Stimulated activated CD4-positive, alpha-beta T cell treated with anti-CD3 and anti-CD28 coated beads, Interleukin-1b, Interleukin-23, amount 100 ng/mL, for 48 hours (primary cell): ENCODE data around the gene LRRC51.
"Not testable (repeated sequence)": the region's sequence is repeated elsewhere in the genome, so short reads cannot be mapped to it uniquely, and the experiment has no call there.

Experiments
- DNase-seq: peaks from one replicate; pipeline ENCODE4 v3.0.0-alpha.2; 2020

Gene LRRC51

GRCh38 chr11:72142543-72142942 lies 61.9 kb downstream of the LRRC51 start:
- DNase-seq = not testable (repeated sequence)

GRCh38 chr11:72144807-72145565 lies 64.3 kb downstream of the LRRC51 start:
- DNase-seq = no peak
